ENCODE data around the gene ABCA2.
"Not testable (repeated sequence)": the region's sequence is repeated elsewhere in the genome, so short reads cannot be mapped to it uniquely, and the experiment has no call there.

The ABCA2 gene

DNA sequence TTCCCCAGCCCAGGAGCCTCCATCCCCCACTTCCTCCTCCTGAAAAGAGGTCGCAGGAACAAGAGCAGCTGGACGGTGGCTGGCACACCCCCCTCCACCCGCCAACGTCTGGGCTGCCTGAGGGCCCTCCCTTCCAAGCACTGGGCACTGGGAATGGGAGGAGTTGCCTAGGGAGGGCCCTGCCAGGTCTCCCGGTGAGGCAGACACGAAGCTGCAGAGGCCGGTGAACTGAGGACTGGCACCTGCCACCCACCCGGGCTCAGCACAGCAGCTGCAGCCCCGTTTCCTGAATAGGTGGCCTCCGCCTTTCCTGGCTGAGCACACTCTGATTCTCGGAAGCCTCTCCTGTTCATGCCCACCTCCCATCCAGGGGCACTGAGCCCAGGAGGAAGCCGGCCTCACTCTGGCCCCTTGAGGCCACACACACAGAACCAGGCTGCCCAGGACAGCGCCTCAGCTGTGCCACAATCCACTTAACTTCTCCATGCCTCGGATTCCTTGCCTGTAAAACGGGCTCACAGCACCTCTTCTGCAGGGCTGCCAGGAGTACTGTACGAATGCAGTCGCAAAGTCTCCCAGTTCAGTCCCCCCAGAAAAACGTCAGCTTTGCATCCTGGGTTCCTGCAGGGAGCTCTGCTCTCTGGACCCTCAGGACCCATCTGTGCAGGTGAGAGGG lies 16.6 kb upstream of the ABCA2 start:
- no peak for DNase-seq

GRCh38 chr9:137044037-137044436 lies 16.0 kb upstream of the ABCA2 start:
- DNase-seq: no peak

- no peak for DNase-seq
Measured at GRCh38 chr9:137042751-137043727, 15.0 kb upstream of the ABCA2 start.

DNA sequence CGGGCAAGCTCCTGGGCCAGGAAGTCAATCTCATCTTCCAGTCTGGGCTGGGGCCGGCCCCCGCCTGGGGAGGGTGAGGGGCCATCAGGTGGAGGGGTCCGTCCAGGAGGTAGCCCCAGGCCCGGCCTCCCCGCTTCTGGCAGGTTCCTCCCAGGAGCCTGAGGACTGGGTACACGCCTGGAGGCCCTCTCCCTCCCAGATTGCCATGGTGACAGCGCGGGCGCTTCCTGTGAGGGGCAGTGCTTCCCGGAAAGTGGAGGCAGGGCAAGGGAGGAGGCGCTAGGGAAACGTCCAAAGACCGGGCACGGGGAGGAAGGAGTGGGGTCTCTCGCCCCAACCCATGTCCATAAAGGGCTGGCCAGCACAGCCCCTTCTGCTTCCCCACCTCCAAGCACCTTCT lies 13.1 kb upstream of the ABCA2 start:
- no peak for DNase-seq

GRCh38 chr9:137040568-137040967 lies 12.5 kb upstream of the ABCA2 start:
- no peak for DNase-seq

DNA sequence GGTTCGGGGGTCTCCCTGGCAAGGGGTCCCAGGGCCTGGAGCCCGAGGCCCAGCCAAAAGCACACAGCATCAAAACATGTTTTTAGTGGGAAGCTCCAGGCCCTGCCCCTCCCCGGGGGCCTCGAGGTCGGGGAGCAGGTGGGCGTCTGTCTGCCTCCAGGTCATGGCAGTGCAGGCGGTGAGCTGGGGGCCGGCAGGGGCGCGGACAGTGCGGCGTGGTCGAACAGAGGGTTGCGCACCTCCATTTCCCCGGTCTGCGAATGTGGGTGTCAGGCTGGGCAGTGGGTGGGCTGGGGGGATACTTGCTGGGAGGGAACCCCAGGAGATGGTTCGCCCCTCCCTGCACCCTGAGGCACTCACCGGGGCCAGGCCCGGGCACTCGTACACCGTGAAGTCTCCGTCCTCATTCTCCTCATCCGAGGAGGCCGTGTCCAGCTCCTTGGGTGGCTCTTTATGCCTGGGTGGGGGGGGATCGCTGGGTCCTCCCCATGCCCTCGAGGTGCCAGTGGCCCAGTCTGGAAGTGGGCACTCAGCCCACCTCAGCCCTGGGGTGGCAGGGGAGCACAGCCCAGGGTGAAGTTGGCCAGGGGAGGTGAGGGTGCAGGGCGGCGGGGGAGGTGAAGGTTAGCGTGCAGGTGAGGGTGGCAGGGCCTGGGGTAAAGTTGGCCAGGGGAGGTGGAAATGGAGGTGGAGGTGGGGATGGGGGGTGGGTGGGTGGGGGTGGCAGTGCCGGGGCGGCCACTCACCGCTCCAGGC lies 11.8 kb upstream of the ABCA2 start:
- DNase-seq: no peak

GRCh38 chr9:137038916-137039315 lies 10.9 kb upstream of the ABCA2 start:
- DNase-seq: no peak

DNA sequence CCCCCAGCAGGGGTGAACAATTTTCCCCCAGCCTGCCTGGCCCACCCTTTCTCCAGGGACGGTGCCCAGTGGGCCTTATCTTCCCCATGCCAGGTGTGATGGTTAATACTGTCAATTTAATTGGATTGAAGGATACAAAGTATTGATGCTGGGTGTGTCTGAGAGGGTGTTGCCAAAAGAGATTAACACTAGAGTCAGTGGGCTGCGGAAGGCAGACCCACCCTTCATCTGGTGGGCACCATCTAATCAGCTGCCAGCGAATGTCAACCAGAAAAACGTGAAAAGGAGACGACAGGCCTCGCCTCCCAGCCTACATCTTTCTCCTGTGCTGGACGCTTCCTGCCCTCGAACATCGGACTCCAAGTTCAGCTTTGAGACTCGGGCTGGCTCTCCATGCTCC lies 9.4 kb upstream of the ABCA2 start:
- DNase-seq: no peak

- no peak for DNase-seq
Measured at GRCh38 chr9:137037035-137037434, 9.0 kb upstream of the ABCA2 start.

DNA sequence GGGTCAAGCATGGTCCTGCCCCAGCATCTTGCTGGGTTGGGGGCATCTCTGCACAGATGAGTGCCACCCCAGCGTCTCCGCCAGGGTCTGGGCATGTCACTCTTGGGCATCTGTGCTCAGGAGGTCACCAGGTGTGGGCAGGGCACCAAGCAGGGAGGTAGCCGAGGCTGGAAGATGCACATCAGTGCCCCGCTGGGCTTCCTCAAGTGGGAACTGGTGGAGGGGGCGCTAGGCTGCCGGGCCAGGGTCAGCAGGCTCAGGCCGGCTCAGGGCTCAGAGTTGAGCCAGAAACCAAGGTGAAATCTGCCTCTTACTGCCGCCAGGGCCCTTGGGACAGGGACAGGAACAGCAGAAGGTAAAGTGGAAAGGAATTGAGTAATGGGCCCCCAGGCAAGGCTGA lies 7.9 kb upstream of the ABCA2 start:
- no peak for DNase-seq

GRCh38 chr9:137035507-137035834 lies 7.4 kb upstream of the ABCA2 start:
- no peak for DNase-seq

DNA sequence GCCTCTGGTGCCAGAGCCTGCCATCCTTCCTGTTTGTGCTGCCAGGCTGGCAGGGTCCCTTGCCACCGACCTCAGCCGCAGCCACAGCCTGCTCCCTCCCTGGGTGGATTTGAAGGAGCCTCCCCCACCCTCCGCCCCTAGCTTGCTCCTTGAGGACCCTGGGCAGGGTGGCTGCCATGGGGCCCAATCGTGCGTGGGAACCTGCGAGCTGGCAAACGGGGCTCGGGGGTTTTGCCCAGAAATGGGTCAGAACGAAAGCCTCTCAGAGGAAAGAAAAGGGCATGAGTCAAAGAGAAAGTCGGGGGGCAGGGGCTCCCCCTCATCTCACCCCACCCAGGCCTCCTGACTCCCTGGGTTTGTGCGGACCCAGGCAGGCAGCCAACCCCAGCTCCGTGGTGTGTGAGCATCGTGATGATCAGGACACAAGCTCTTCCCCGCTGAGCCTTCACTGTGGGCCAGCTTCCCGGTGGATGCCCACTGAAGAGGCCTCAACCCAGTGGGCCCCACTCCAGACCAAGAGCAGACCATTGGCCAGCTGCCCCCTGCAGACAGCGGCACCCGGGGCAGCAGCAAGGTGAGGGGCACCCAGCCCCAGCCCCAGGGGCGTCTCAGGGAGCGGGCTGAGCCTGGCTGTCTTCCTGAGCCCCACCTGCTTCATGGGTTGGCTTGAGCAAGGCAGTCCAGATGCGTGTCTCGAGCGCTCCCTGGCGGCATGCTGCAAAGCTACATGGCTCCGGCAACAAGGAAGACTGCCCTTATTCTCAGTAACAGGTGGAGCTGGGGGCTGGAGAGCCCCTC lies 6.9 kb upstream of the ABCA2 start:
- peak; percentile 89 for DNase-seq

DNA sequence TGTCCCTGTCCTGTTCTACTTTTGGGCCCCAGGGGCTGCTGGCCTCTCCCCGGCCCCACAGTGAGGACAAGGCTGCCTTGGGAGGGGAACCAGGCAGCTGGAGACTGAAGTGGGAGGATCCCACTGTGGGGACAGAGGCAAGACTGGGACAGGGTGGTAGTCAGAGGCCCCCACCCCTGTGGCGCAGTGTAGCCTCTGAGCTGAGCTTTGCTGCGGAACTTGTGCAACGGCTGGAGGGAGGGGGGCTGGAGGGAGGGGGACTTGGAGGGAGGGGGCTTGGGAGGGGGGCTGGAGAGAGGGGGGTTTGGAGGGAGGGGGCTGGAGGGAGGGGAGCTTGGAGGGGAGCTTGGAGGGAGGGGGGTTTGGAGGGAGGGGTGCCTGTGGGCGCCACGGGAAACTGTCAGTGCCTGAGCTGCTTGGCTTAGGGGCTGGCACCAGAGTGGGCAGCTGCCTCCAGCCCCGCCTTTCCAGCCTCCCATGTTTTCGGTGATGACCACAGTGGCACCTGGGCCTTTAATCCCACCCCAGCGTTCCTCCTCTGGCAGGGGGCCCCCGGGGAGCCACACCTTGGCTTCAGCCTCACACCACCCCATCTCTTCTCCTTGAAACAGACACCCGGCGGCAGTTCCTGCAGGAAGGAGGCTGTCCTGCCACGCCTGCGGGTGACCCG lies 6.1 kb upstream of the ABCA2 start:
- DNase-seq: no peak

GRCh38 chr9:137033481-137033880 lies 5.4 kb upstream of the ABCA2 start:
- not testable (repeated sequence) for DNase-seq

GRCh38 chr9:137032858-137033257 lies 4.8 kb upstream of the ABCA2 start:
- no peak for DNase-seq

DNA sequence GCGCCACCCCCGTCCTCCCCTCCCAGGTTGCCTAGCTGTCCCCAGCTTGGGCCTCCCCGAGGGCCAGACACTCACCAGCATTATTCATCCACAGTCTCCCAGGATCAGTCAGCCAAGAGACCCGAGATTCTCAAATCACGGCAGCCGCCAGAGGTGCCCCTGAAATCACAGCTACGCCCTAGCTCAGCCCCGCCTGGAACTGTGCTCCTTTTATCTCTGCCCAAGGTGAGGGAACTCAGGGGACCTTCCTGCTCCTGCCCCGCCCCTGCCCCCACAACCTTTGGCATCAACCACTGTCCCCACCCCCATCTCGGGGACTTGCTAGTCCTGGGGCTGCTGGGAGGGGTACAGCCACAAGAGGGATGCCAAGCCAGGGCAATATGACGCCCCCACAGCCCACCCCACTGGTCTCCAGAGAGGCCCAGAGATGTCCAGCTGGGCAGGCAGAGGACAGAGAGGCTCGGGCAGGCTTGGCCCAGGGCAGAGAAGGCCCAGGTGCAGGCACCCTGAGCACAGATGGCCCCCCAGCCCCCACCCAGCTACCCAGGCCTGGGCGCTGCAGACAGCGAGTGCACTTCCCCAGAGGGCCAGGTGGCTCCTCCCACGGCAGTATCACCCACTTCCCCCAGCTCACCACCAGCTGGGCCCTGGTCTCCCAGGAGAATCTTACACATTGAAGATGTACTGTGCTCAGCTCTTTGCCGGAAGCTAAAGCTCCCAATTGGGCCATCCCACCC lies 4.0 kb upstream of the ABCA2 start, which contains the start of gene FUT7:
FUT7 (minus strand) TSS at position 185 of the 737 bp plus-strand sequence; CDS start at position 88, 97 bp downstream.
- no peak for DNase-seq

DNA sequence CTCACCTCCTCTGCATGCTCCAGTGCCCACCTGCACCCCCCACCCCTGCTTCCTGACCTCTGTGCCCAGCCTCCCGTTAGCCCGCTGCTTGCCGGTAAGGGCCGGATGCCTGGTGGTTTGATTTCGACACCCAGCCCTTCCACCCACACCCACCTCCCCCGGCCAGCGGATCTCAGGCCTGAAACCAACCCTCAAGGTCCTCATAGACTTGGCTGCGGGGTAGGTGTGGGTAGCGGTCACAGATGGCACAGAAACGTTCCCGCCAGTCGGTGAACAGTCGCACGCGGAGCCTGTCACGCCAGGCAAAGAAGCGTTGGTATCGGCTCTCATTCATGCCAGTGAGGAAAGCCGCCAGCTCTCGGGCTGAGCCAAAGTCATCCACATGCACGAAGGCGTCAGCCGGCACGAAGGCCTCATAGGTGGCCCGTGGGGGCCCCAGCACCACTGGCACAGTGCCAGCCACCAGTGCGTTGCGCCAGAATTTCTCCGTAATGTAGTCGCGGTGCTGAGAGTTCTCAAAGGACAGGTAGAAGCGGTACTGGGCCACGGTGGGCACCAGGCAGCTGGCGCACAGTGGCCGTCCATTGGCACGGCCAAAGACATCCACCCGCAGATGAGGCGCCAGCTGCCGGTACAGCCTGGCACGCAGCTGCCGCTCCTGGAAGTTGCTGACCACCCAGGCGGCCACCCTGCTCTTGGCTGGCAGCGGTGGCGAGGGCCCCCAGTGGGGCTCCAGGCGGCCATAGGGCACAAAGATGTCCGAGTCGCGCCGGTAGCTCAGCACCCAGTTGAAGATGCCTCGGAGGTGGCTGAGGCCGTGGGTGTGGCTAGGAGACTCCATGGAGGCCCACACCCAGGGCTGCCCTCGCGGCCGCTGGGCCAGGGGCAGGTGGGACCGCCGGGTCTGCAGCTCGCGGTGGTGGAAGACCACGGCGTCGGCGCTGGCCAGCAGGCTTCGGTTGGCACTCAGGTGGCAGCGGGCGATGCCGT lies 2.8 kb upstream of the ABCA2 start:
- peak; percentile 35 for DNase-seq

GRCh38 chr9:137030006-137030405 lies 2.0 kb upstream of the ABCA2 start:
- DNase-seq: no peak

GRCh38 chr9:137029058-137029936 lies 1.3 kb upstream of the ABCA2 start:
- DNase-seq: peak; percentile 74

Measured in activated CD8-positive, alpha-beta memory T cell treated with anti-CD3 and anti-CD28 coated beads, Interleukin-2, amount 50 U/mL, for 4 hours (primary cell).